GM18507 (cell line): ENCODE results near the gene MCTP1.
A peak's percentile ranks its signal among the peaks of the same experiment; 100 is the strongest.

Source experiments
- DNase-seq: peaks from one replicate; pipeline ENCODE4 v3.0.0; 2011; ENCODE audit warnings: low read depth; ENCODE audit not compliant: insufficient read length; ENCODE audit errors: extremely low spot score
- FAIRE-seq: peaks from 2 replicates; lab custom pipeline; 2011; peaks lifted over from hg19 to GRCh38; lab: Jason Lieb, UNC

Gene MCTP1

GRCh38 chr5:95087816-95088317 lies 197.0 kb downstream of the MCTP1 start:
- FAIRE-seq (peak; percentile 98), DNase-seq (no peak)

GRCh38 chr5:95086927-95087815 lies 197.7 kb downstream of the MCTP1 start:
- no peak for FAIRE-seq
- no peak for DNase-seq

- DNase-seq (no peak), FAIRE-seq (no peak)
Measured at GRCh38 chr5:95084757-95085156, 200.1 kb downstream of the MCTP1 start.

- DNase-seq, result no peak
- FAIRE-seq, result no peak
Measured at GRCh38 chr5:95083606-95084005, 201.3 kb downstream of the MCTP1 start.

GRCh38 chr5:95081982-95082381 lies 202.9 kb downstream of the MCTP1 start:
- FAIRE-seq (no peak), DNase-seq (no peak)

- DNase-seq (peak; percentile 22), FAIRE-seq (peak; percentile 97)
Measured at GRCh38 chr5:95081500-95081960, 203.4 kb downstream of the MCTP1 start.

- DNase-seq (no peak), FAIRE-seq (peak; percentile 77)
Measured at GRCh38 chr5:95080441-95080840, 204.5 kb downstream of the MCTP1 start.

GRCh38 chr5:95080030-95080429 lies 204.9 kb downstream of the MCTP1 start:
- DNase-seq, result no peak
- no peak for FAIRE-seq

- FAIRE-seq (peak; percentile 71), DNase-seq (no peak)
Measured at GRCh38 chr5:95078868-95079267, 206.0 kb downstream of the MCTP1 start.

GRCh38 chr5:95076395-95077185 lies 208.3 kb downstream of the MCTP1 start:
- peak; percentile 71 for FAIRE-seq
- DNase-seq, result no peak

- DNase-seq (no peak), FAIRE-seq (peak; percentile 84)
Measured at GRCh38 chr5:95075111-95075510, 209.8 kb downstream of the MCTP1 start.

GRCh38 chr5:95072281-95072680 lies 212.6 kb downstream of the MCTP1 start:
- no peak for DNase-seq
- peak; percentile 12 for FAIRE-seq

GRCh38 chr5:95070866-95071265 lies 214.0 kb downstream of the MCTP1 start:
- peak; percentile 81 for FAIRE-seq
- DNase-seq, result no peak

- no peak for DNase-seq
- FAIRE-seq, result peak; percentile 74
Measured at GRCh38 chr5:95070453-95070852, 214.4 kb downstream of the MCTP1 start.

- FAIRE-seq, result no peak
- DNase-seq, result no peak
Measured at GRCh38 chr5:95069948-95070347, 214.9 kb downstream of the MCTP1 start.

- FAIRE-seq, result peak; percentile 38
Measured at GRCh38 chr5:95069021-95069420, 215.9 kb downstream of the MCTP1 start.

GRCh38 chr5:95068289-95068910 lies 216.5 kb downstream of the MCTP1 start:
- FAIRE-seq (peak; percentile 83), DNase-seq (no peak)

More at GRCh38 chr5:95069021-95069420, 215.9 kb downstream of the MCTP1 start:
- DNase-seq, result no peak

- FAIRE-seq, result no peak
Measured at GRCh38 chr5:95066048-95066447, 218.8 kb downstream of the MCTP1 start.

GRCh38 chr5:95063492-95063891 lies 221.4 kb downstream of the MCTP1 start:
- FAIRE-seq (no peak), DNase-seq (no peak)

More at GRCh38 chr5:95066048-95066447, 218.8 kb downstream of the MCTP1 start:
- DNase-seq, result no peak

GRCh38 chr5:95060098-95060497 lies 224.8 kb downstream of the MCTP1 start:
- no peak for DNase-seq
- no peak for FAIRE-seq
